Liver (tissue), 9 donors: ENCODE results near the gene ABHD12. TPM values are rescaled to one million over a fixed set of nuclear protein-coding genes. Genes with fewer than 3 reads are reported as not detected.

Experiments used
- DNase-seq: peaks from one replicate; pipeline ENCODE4 v3.0.0-alpha.2; 2017; ENCODE audit warnings: low spot score
- H3K27ac ChIP-seq, 2 donors: one replicate each; pipeline ENCODE4 v1.7.0; 2013; ENCODE audit warnings: inconsistent platforms in 2 of 2, low read length in 2 of 2, control low read depth in 1 of 2, low read depth in 1 of 2, mild to moderate bottlenecking in 1 of 2
- H3K27me3 ChIP-seq, 4 donors: one replicate each; pipeline versions ENCODE4 v1.6.1 to v1.7.0; 2013; ENCODE audit warnings: low read length in 3 of 4, inconsistent platforms in 1 of 4, mild to moderate bottlenecking in 1 of 4, moderate library complexity in 1 of 4; ENCODE audit not compliant: control insufficient read depth in 4 of 4, insufficient read depth in 4 of 4
- H3K36me3 ChIP-seq, 4 donors: one replicate each; pipeline versions ENCODE4 v1.6.1 to v1.7.0; 2013; ENCODE audit warnings: low read length in 3 of 4, mild to moderate bottlenecking in 3 of 4, low read depth in 1 of 4, moderate library complexity in 1 of 4; ENCODE audit not compliant: control insufficient read depth in 4 of 4, insufficient read depth in 3 of 4
- H3K4me1 ChIP-seq, 4 donors: one replicate each; pipeline versions ENCODE4 v1.6.1 to v1.7.0; 2013; ENCODE audit warnings: low read length in 3 of 4, mild to moderate bottlenecking in 3 of 4, moderate library complexity in 1 of 4; ENCODE audit not compliant: control insufficient read depth in 4 of 4, insufficient read depth in 4 of 4
- H3K4me3 ChIP-seq, 3 donors: one replicate each; pipeline versions ENCODE4 v1.6.1 to v1.7.0; 2013; ENCODE audit warnings: low read length in 3 of 3, control low read depth in 1 of 3, low read depth in 1 of 3, mild to moderate bottlenecking in 1 of 3
- H3K9ac ChIP-seq, 2 donors: one replicate each; pipeline ENCODE4 v1.7.0; 2013; ENCODE audit warnings: low read length in 2 of 2, mild to moderate bottlenecking in 2 of 2, moderate library complexity in 2 of 2, control low read depth in 1 of 2, low read depth in 1 of 2
- H3K9me3 ChIP-seq, 4 donors: one replicate each; pipeline versions ENCODE4 v1.6.1 to v1.7.0; 2013; ENCODE audit warnings: low read length in 3 of 4; ENCODE audit not compliant: control insufficient read depth in 4 of 4
- EGR1 ChIP-seq, 2 donors: IDR thresholded peaks; 2 replicates each; pipeline ENCODE4 v1.6.1; 2016 to 2018; ENCODE audit warnings: antibody characterized with exemption in 2 of 2, low read depth in 2 of 2
- FOXA1 ChIP-seq: IDR thresholded peaks from 2 replicates; pipeline ENCODE4 v1.6.1; 2016; ENCODE audit warnings: antibody characterized with exemption
- FOXA2 ChIP-seq: IDR thresholded peaks from 2 replicates; pipeline ENCODE4 v1.6.1; 2016; ENCODE audit warnings: antibody characterized with exemption
- GABPA ChIP-seq, 2 donors: IDR thresholded peaks in 1 of 2; conservative IDR thresholded peaks in 1 of 2; 2 replicates each; pipeline ENCODE4 v1.6.1; 2016; ENCODE audit warnings: antibody characterized with exemption in 2 of 2, mild to moderate bottlenecking in 1 of 2, moderate library complexity in 1 of 2
- HNF4A ChIP-seq, 2 donors: conservative IDR thresholded peaks; 2 replicates each; pipeline ENCODE4 v1.6.1; 2016; ENCODE audit warnings: antibody characterized with exemption in 2 of 2, mild to moderate bottlenecking in 2 of 2
- HNF4G ChIP-seq: IDR thresholded peaks from 2 replicates; pipeline ENCODE4 v1.6.1; 2016; ENCODE audit warnings: antibody characterized with exemption
- JUND ChIP-seq, 2 donors: IDR thresholded peaks; 2 replicates each; pipeline ENCODE4 v1.6.1; 2016; ENCODE audit warnings: antibody characterized with exemption in 2 of 2
- NR2F2 ChIP-seq: IDR thresholded peaks from 2 replicates; pipeline ENCODE4 v1.6.1; 2016; ENCODE audit warnings: antibody characterized with exemption
- RAD21 ChIP-seq, 2 donors: IDR thresholded peaks; 2 replicates each; pipeline ENCODE4 v1.6.1; 2016; ENCODE audit warnings: antibody characterized with exemption in 2 of 2, mild to moderate bottlenecking in 2 of 2
- RXRA ChIP-seq, 2 donors: IDR thresholded peaks; 2 replicates each; pipeline ENCODE4 v1.6.1; 2017 to 2018; ENCODE audit warnings: antibody characterized with exemption in 2 of 2, mild to moderate bottlenecking in 1 of 2
- SP1 ChIP-seq: IDR thresholded peaks from 2 replicates; pipeline ENCODE4 v1.6.1; 2018; ENCODE audit warnings: antibody characterized with exemption, mild to moderate bottlenecking
- TAF1 ChIP-seq: conservative IDR thresholded peaks from 2 replicates; pipeline ENCODE4 v1.6.1; 2016; ENCODE audit warnings: antibody characterized with exemption, mild to moderate bottlenecking
- YY1 ChIP-seq: IDR thresholded peaks from 2 replicates; pipeline ENCODE4 v1.6.1; 2016; ENCODE audit warnings: antibody characterized with exemption, mild to moderate bottlenecking
- WGBS: extraction: QIAGEN DNeasy Blood & Tissue Kit; methylation state at CpG from one replicate; pipeline ENCODE4 v1.1.7; 2013; 5-methylcytosine and 5-hydroxymethylcytosine counted together
- polyA plus RNA-seq, 2 donors: library from polyadenylated mRNA; stranded (reverse) in 1 of 2; unstranded in 1 of 2; fragments of 200-250 nt in 1 of 2; fragments of >200 nt in 1 of 2; fragmentation: Nextera tagmentation in 1 of 2; extraction: Ambion mirVana in 1 of 2; gene quantifications; one replicate each; pipeline versions ENCODE4 v1.2.1 to v1.2.3, GENCODE V29; 2013 to 2015
- total RNA-seq, 2 donors: library from RNA; depleted of rRNA; stranded (reverse); fragments of >200 nt; gene quantifications; one replicate each; pipeline ENCODE4 v1.2.3, GENCODE V29; 2014
- TF ChIP-seq, protein P1 (sequence below): IDR thresholded peaks from 2 replicates; pipeline ENCODE4 v1.6.1; 2016; ENCODE audit warnings: antibody characterized with exemption
- TF ChIP-seq, protein P2 (sequence below): IDR thresholded peaks from 2 replicates; pipeline ENCODE4 v1.6.1; 2016; ENCODE audit warnings: antibody characterized with exemption, mild to moderate bottlenecking
- TF ChIP-seq, protein P3 (sequence below): IDR thresholded peaks from 2 replicates; pipeline ENCODE4 v1.6.1; 2016; ENCODE audit warnings: antibody characterized with exemption
- TF ChIP-seq, protein P4 (sequence below): fragments of 150-350 bp; IDR thresholded peaks from 2 replicates; pipeline ENCODE4 v1.5.1; 2017; ENCODE audit warnings: improper control_type of control experiment, low read depth, low read length; ENCODE audit not compliant: missing input control
- TF ChIP-seq, protein P5 (sequence below): IDR thresholded peaks from 2 replicates; pipeline ENCODE4 v1.6.1; 2016; ENCODE audit warnings: antibody characterized with exemption
- donor health status: healthy.
- donor health status: healthy.
- donor health status: healthy.
- donor health status: healthy.
- donor health status: healthy.

The ABHD12 gene
- total and polyA plus RNA-seq, 4 donors, result 11.1 to 15.4 (median 12.9) TPM

DNA sequence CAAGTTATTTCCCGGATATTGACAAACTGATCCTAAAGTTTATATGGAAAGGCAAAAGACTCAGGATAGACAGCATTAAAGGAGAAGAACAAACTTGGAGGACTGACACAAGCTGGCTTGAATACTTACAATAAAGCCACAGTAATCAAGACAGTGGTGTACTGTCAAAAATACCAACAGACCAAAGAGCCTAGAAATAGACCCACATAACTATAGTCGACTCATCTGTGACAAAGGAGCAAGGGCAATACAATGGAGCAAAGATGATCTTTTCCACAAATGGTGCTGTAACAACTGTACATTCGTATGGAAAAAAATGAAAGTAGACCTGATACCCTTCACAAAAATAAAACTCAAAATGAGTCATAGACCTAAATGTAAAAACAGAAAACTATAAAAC, 46.0 kb downstream of the ABHD12 start:
- TF ChIP-seq NR2F2, result no peak
- no peak for TF ChIP-seq GABPA (IDR thresholded peaks at IDR 0.05 in 1 of 2, conservative IDR thresholded peaks at IDR 0.05 in 1 of 2)
- TF ChIP-seq FOXA2, result no peak
- TF ChIP-seq YY1, result no peak
- no peak for TF ChIP-seq HNF4A (conservative IDR thresholded peaks at IDR 0.05)
- TF ChIP-seq JUND (IDR thresholded peaks at IDR 0.05), result no peak
- TF ChIP-seq, protein P1, sequence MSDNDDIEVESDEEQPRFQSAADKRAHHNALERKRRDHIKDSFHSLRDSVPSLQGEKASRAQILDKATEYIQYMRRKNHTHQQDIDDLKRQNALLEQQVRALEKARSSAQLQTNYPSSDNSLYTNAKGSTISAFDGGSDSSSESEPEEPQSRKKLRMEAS, result no peak
- Histone ChIP-seq H3K4me3 (no peak overlapping the region), H3K27me3 (no peaks in the 10 kb centered on the region), H3K4me1 (peaks cover 0 to 2% (median 1%) of the 10 kb centered on the region in 4 donors), H3K9me3 (no peaks in the 10 kb centered on the region), H3K9ac (no peak overlapping the region), H3K36me3 (no peaks in the 10 kb centered on the region), H3K27ac (no peak overlapping the region)
- DNase-seq, result no peak
- 98% methylated on average over 3 of the region's 3 CpGs for WGBS

DNA sequence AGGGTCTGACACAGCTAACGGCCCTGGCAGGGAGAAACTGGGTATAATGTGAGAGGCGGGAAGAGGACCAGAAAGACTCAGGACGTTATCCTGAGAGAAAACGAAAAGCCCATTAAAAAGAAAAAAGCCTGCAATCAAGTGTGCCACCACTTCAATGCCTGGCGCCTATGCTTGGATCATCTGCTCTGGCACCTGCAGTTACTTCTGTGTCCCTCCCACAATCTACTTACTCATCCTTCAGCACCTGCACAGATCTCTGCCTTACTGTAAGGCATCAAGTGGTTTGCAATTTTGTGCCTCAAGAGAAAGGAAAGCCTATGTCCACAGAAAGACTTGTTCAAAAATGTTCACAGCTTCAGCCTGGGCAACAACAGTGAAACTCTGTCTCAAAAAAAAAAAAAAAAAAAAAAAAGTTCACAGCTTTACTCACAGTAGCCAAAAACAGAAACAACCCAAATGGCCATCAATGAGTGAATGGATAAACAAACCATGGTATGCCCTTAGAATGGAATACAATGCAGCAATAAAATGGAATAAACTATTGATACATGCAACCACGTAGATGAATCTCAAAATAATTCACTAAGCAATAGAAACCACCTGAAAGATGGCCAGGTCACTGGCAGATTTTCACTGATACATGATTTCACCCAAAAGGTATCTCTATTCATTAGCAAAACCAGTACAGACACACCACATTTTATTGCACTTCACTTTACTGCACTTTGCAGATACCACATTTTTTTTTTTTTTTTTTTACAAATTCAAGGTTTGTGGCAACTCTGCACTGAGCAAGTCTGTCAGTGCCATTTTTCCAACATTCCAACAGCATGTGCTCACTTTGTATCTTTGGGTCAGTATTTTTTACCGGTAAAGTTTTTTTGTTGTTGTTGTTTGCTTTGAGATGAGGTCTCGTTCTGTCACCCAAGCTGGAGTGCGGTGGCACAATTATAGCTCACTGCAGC, 48.6 kb downstream of the ABHD12 start:
- H3K4me1 ChIP-seq, result peaks cover 4 to 27% (median 17%) of the 10 kb centered on the region in 4 donors
- no peaks in the 10 kb centered on the region for H3K9me3 ChIP-seq
- no peak for TF ChIP-seq NR2F2
- TF ChIP-seq, protein P1, result no peak
- TF ChIP-seq FOXA2, result no peak
- no peak for TF ChIP-seq SP1
- TF ChIP-seq, protein P2, sequence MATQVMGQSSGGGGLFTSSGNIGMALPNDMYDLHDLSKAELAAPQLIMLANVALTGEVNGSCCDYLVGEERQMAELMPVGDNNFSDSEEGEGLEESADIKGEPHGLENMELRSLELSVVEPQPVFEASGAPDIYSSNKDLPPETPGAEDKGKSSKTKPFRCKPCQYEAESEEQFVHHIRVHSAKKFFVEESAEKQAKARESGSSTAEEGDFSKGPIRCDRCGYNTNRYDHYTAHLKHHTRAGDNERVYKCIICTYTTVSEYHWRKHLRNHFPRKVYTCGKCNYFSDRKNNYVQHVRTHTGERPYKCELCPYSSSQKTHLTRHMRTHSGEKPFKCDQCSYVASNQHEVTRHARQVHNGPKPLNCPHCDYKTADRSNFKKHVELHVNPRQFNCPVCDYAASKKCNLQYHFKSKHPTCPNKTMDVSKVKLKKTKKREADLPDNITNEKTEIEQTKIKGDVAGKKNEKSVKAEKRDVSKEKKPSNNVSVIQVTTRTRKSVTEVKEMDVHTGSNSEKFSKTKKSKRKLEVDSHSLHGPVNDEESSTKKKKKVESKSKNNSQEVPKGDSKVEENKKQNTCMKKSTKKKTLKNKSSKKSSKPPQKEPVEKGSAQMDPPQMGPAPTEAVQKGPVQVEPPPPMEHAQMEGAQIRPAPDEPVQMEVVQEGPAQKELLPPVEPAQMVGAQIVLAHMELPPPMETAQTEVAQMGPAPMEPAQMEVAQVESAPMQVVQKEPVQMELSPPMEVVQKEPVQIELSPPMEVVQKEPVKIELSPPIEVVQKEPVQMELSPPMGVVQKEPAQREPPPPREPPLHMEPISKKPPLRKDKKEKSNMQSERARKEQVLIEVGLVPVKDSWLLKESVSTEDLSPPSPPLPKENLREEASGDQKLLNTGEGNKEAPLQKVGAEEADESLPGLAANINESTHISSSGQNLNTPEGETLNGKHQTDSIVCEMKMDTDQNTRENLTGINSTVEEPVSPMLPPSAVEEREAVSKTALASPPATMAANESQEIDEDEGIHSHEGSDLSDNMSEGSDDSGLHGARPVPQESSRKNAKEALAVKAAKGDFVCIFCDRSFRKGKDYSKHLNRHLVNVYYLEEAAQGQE, result no peak
- TF ChIP-seq RAD21 (IDR thresholded peaks at IDR 0.05), result no peak
- no peak for TF ChIP-seq EGR1 (IDR thresholded peaks at IDR 0.05; ENCODE audit: low read depth in 2 of 2)
- no peak for TF ChIP-seq FOXA1
- TF ChIP-seq, protein P3, sequence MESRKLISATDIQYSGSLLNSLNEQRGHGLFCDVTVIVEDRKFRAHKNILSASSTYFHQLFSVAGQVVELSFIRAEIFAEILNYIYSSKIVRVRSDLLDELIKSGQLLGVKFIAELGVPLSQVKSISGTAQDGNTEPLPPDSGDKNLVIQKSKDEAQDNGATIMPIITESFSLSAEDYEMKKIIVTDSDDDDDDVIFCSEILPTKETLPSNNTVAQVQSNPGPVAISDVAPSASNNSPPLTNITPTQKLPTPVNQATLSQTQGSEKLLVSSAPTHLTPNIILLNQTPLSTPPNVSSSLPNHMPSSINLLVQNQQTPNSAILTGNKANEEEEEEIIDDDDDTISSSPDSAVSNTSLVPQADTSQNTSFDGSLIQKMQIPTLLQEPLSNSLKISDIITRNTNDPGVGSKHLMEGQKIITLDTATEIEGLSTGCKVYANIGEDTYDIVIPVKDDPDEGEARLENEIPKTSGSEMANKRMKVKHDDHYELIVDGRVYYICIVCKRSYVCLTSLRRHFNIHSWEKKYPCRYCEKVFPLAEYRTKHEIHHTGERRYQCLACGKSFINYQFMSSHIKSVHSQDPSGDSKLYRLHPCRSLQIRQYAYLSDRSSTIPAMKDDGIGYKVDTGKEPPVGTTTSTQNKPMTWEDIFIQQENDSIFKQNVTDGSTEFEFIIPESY, result no peak
- TF ChIP-seq RXRA (IDR thresholded peaks at IDR 0.05), result no peak
- no peak for TF ChIP-seq YY1
- no peak for TF ChIP-seq JUND (IDR thresholded peaks at IDR 0.05)
- TF ChIP-seq, protein P4, sequence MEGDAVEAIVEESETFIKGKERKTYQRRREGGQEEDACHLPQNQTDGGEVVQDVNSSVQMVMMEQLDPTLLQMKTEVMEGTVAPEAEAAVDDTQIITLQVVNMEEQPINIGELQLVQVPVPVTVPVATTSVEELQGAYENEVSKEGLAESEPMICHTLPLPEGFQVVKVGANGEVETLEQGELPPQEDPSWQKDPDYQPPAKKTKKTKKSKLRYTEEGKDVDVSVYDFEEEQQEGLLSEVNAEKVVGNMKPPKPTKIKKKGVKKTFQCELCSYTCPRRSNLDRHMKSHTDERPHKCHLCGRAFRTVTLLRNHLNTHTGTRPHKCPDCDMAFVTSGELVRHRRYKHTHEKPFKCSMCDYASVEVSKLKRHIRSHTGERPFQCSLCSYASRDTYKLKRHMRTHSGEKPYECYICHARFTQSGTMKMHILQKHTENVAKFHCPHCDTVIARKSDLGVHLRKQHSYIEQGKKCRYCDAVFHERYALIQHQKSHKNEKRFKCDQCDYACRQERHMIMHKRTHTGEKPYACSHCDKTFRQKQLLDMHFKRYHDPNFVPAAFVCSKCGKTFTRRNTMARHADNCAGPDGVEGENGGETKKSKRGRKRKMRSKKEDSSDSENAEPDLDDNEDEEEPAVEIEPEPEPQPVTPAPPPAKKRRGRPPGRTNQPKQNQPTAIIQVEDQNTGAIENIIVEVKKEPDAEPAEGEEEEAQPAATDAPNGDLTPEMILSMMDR, result no peak
- no peak for TF ChIP-seq HNF4A (conservative IDR thresholded peaks at IDR 0.05)
- TF ChIP-seq GABPA (IDR thresholded peaks at IDR 0.05 in 1 of 2, conservative IDR thresholded peaks at IDR 0.05 in 1 of 2), result no peak
- no peak for TF ChIP-seq TAF1
- TF ChIP-seq, protein P5, sequence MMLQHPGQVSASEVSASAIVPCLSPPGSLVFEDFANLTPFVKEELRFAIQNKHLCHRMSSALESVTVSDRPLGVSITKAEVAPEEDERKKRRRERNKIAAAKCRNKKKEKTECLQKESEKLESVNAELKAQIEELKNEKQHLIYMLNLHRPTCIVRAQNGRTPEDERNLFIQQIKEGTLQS, result no peak
- no peak for TF ChIP-seq HNF4G
- DNase-seq, result no peak
- no peaks in the 10 kb centered on the region for H3K27me3 ChIP-seq
- no peak overlapping the region for H3K27ac ChIP-seq
- no peaks in the 10 kb centered on the region for H3K36me3 ChIP-seq
- H3K4me3 ChIP-seq, result no peak overlapping the region
- H3K9ac ChIP-seq, result no peak overlapping the region
- 95% methylated on average over 9 of the region's 9 CpGs for WGBS
